Measurements from ENCODE around the gene EIF2S3.
"Not testable (repeated sequence)": the region's sequence is repeated elsewhere in the genome, so short reads cannot be mapped to it uniquely, and the experiment has no call there.

GRCh38 chrX:24046060-24046459 lies 8.7 kb upstream of the EIF2S3 start:
- TF ChIP-seq CTCF, POLR2A (IDR thresholded peaks at IDR 0.05): not testable (repeated sequence)

Data from stomach (tissue), 4 donors.